ENCODE data around the gene OR1K1. TPM values are rescaled to one million over a fixed set of nuclear protein-coding genes. Genes with fewer than 3 reads are reported as not detected.

Gene OR1K1
- total RNA-seq (ENCODE audit: low replicate concordance): not detected in 2 replicates

DNA sequence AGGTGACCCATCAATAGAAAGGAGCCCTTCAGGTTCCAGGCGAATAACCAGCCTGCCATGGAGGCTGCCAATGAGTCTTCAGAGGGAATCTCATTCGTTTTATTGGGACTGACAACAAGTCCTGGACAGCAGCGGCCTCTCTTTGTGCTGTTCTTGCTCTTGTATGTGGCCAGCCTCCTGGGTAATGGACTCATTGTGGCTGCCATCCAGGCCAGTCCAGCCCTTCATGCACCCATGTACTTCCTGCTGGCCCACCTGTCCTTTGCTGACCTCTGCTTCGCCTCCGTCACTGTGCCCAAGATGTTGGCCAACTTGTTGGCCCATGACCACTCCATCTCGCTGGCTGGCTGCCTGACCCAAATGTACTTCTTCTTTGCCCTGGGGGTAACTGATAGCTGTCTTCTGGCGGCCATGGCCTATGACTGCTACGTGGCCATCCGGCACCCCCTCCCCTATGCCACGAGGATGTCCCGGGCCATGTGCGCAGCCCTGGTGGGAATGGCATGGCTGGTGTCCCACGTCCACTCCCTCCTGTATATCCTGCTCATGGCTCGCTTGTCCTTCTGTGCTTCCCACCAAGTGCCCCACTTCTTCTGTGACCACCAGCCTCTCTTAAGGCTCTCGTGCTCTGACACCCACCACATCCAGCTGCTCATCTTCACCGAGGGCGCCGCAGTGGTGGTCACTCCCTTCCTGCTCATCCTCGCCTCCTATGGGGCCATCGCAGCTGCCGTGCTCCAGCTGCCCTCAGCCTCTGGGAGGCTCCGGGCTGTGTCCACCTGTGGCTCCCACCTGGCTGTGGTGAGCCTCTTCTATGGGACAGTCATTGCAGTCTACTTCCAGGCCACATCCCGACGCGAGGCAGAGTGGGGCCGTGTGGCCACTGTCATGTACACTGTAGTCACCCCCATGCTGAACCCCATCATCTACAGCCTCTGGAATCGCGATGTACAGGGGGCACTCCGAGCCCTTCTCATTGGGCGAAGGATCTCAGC lies at the start of gene OR1K1:
TSS of gene OR1K1 (plus strand) at position 58 of the 995 bp plus-strand sequence. CDS start at position 58, 0 bp downstream.
- no peak for DNase-seq (ENCODE audit: low read depth)
- no peak within 1 kb of the TSS for H3K4me3 ChIP-seq (ENCODE audit: low read depth, low read length)
- TF ChIP-seq CTCF (IDR thresholded peaks at IDR 0.05; ENCODE audit: insufficient read depth, low read length): no peak

GRCh38 chr9:122754825-122755224 lies 45.1 kb upstream of the OR1K1 start:
- no peak for TF ChIP-seq CTCF (IDR thresholded peaks at IDR 0.05; ENCODE audit: insufficient read depth, low read length)
- no peak for DNase-seq (ENCODE audit: low read depth)
- no peak overlapping the region for H3K4me3 ChIP-seq (ENCODE audit: low read depth, low read length)

DNA sequence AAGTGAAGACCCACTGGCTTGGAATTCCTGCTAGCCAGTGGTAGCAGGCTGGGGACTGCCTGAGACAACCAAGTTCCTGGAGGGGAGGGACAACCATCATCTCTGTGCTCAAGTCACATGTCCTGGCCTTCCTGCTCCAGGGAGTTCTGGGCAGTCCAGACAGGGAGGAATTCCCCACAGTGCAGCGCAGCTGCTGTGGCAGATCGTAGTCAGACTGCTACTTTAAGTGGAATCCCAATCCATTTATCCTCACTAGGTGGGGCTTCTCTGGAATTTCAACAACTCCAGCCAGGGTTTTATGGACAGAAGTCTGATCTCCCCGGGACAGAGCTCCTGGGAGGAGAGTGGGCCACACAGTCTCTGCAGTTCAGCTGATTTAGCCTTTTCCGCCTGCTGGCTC lies 32.1 kb upstream of the OR1K1 start:
- DNase-seq (ENCODE audit: low read depth): no peak
- TF ChIP-seq CTCF (IDR thresholded peaks at IDR 0.05; ENCODE audit: insufficient read depth, low read length): no peak
- H3K4me3 ChIP-seq (ENCODE audit: low read depth, low read length): no peak overlapping the region

DNA sequence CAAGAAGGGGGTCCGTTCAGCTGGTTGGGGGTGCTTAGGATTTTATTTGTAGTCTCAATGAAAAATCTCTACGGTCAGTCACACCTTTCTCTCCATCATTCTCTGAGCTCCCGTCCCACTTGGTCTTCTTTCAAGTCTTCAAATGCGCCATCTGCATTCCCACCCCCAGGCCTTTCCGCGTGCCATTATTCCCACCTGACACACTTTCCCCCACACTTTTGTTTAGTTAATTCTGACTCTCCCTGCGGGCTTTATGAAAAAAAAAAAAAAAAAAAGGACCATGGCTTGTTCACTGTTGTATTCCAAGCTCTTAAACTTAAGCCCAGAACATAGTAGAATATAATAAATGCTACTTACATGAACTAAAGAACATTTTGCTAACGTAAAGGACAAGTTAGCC lies 22.9 kb upstream of the OR1K1 start:
- no peak for TF ChIP-seq CTCF (IDR thresholded peaks at IDR 0.05; ENCODE audit: insufficient read depth, low read length)
- no peak for DNase-seq (ENCODE audit: low read depth)
- H3K4me3 ChIP-seq (ENCODE audit: low read depth, low read length): no peak overlapping the region

DNA sequence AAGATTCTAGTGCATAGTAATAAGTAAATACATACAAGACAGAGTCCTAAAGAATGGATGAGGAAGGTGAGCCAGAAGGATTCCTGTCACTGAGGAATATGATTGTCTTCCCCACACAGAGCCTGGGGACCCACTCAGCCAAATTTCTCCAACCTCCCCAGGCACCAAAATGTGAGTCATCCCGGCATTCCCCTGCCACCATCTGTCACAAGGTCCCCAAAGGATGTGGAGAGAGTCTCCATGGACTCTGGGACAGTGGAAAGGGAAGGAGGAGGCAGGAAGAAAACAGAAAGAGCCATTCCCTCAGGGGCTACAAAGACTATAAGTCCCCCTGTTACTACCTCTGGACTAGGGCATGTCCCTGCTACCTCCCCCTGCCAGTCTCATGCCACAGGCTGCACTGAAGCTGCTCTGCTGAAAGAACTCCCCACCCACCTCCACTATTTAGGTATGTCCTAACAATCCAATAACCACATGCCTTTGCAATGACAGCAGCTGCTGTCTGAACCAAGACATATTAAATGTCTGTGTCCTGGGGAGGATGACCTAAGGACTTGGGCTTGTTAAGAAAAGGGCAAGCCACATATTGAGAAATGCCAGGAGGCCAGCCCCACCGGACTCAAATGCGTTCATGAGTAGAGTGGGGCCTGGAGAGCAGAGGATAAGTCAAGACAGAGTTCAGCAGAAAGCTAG lies 21.8 kb upstream of the OR1K1 start:
- no peak overlapping the region for H3K4me3 ChIP-seq (ENCODE audit: low read depth, low read length)
- no peak for DNase-seq (ENCODE audit: low read depth)
- no peak for TF ChIP-seq CTCF (IDR thresholded peaks at IDR 0.05; ENCODE audit: insufficient read depth, low read length)

DNA sequence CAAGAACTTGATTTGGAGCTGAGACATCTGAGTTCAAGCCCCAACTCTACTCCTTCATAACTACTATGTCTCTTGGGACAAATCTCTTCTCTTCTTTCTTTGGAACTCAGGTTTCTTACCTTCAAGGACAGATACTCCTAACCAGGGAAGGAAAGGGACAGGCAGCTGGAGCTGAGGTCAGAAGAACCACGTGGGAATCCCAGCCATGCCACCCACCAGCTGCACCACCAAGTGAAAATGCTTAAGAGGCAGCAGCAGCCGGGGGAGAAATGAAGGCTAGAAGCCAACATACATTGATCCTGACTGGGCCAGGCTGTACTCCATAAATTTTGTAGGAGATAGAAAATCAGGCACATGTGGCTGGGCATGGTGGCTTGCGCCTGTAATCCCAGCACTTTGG lies 20.7 kb upstream of the OR1K1 start:
- TF ChIP-seq CTCF (IDR thresholded peaks at IDR 0.05; ENCODE audit: insufficient read depth, low read length): no peak
- no peak overlapping the region for H3K4me3 ChIP-seq (ENCODE audit: low read depth, low read length)
- no peak for DNase-seq (ENCODE audit: low read depth)

Data from fibroblast of the aortic adventitia (primary cell).